ENCODE results near the gene ZNF544.

The ZNF544 gene

DNA sequence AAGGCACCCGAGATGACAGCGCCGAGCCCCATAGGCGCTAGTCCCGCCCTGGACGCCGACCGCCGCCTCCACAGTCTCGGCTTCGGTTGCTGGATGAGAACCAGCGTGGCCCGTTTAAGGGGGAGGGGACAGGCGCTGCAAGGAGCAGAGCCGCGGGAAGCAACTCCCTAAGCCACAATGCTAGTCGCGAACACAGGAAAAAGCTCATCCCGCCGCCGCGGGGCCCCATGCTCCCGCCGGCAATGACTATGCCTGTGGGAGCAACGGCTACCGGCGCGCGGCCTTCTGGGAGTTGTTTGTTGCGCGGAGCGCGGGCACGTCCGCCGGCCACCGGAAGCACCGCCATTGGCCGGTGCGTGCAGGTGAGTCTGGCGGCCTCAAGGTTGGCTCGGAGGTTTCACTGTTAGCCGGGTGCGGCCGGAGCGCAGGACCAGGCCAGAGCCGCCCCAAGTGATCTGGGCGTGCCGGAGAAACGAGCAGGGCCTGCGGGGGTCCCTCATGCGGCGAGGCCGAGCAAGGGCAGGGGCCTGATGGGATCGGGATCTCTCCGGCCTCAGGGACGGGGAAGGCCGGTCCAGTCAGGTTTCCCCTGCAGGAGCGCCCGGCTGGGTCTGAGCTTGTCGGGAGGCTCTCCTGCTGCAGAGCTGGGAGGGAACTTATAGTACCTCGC is at the start of gene ZNF544:
Gene ZNF544, plus strand, starts transcription at position 330 of the 670 bp plus-strand sequence. CDS start 15,110 bp downstream, outside the sequence.
- peak; percentile 40 to 68 for DNase-seq

DNA sequence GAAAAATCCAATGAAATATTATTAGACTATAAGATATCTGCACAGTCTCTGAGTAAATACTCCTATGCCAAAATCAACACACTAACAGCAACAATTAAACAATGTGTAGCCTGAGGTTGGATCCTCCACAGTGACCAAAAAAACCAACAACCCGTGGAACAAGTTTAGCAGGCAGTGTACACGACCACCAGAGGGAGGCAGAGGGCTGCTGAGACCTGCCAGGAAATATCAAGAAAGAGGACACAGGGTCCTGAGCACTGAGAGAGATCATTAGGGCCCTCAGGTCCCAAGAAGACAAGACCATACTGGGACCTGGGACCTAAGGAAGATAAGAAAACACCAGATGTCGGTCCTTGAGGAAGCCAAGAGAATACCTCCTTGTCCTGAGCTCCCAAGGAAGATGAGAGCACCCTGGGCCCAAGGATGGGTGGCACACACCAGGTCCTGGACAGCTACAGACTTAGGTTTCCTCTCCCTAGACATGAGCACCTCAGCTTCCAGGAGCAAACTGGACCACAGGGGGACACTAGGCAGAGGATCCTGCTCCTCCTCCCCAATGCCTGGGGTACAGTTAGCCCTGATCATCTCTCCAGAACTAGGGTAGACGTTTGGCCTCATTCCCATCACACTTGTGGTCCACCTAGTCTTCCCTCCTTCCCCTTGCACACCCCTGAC is 46.7 kb upstream of the ZNF544 start:
- DNase-seq: peak in 1 of 2 experiments; percentile 18

DNA sequence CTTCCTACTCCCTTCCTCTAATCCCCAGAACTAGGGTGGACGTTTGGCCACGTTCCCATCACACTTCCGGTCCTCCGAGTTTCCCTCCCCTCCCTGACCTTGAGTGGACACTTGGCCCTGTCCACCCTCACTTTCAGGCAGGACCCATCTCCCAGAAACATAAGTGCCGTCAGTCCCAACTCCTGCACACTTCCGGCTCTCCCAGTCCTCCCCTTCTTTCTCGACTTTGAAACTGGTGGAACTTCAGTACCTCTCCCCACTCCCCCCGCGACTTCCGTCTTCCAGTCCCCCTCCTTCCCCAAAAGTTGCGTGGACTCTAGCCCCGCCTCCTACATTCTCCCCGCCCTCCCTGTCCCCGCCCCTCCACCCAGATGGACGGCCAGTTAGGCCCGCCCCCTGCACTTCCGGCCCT is 46.1 kb upstream of the ZNF544 start:
- no peak for DNase-seq

DNA sequence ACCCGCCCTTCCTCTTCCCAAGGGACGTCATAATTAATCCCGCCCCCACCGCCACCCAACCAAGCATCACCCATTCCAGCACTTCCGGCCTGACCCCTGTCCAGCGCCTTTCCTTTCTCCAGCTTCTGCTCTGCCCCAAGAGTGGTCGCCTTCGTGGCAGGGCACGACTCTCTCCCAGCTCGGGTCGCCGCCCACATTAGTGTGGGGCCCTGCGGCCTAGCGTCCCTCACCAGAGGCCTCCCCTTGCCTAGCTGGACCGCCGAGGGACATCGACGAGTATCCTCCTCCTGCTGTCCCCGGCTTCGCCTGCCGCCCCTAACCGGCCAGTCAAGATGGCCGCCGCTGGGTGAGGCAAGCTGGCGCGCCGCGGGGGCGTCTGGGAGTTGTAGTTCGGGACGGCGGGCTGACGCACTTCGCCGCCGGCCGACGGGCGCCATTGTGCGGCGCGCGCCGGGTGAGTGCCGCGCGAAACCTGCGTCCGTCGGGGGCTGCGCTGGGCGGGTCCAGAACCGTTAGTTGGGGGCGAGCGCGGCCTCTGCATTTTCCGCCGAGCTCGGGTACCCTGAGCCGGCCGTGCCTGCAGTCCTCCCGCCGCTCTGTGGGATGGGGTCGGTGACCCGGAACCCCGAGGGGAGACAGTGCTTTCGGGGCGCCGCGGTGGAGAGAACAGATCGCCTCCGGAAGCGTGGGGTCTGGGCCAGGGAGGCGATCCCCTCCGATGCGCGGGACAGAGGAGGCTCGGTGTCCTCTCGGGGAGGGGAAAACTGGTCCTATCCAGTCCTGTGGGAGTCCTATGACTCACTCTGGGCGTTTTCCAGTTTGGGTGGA is 45.5 kb upstream of the ZNF544 start, which contains the start of gene ZNF274:
Gene ZNF274, plus strand, starts transcription at position 73 of the 828 bp plus-strand sequence. CDS start 905 bp downstream, outside the sequence.
- DNase-seq: peak; percentile 64 to 66

DNA sequence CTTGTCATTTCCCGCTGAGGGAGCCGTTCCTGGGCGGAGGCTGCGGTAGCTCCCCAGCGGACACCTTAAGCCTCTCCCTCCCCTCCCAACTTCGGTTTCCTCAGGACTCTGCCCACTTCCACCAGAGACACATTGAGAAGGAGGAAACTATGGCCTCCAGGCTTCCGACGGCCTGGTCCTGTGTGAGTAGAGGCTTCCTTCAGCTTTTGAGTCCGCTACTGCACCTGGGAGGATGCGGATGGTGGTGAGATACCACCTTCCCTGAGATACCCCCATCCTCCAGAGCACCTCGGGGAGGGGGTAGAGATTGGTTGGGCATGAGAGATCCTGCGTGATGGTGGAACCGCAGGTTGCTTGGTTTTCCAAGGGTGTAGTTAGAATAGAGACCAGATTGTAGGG is 44.9 kb upstream of the ZNF544 start:
- no peak for DNase-seq

DNA sequence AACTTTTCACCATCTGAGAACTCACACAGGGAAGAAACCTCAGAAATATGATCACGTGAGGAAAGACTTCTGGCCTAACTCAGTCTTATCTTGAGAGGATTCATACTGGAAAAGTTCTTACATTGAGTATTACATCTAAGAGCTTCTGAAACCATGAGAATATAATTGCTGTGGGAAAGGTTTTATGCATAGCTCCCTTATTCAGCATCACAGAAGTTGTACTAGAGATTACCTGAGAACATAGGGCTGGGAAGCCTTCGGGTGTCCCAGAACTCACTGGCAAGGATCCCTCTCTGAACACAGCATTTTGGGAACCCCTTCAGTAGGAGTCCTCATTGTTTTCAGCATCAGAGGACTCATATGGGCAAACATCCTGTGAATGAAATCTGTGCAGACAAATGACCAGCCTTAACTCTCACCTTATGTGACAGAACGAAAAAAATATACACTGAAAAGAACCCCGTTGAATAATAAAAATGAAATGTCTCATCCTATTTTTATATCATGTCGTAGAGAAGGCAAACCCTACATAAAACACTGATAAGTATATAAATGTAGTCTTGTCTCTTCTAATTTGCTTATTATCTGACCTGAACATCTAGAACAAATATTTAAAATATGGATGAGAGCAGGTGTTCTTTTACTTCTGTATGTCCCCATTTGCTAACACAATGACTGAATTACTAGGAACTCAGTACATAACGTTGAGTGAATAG is 31.7 kb upstream of the ZNF544 start:
- peak in 1 of 2 experiments; percentile 21 for DNase-seq

DNA sequence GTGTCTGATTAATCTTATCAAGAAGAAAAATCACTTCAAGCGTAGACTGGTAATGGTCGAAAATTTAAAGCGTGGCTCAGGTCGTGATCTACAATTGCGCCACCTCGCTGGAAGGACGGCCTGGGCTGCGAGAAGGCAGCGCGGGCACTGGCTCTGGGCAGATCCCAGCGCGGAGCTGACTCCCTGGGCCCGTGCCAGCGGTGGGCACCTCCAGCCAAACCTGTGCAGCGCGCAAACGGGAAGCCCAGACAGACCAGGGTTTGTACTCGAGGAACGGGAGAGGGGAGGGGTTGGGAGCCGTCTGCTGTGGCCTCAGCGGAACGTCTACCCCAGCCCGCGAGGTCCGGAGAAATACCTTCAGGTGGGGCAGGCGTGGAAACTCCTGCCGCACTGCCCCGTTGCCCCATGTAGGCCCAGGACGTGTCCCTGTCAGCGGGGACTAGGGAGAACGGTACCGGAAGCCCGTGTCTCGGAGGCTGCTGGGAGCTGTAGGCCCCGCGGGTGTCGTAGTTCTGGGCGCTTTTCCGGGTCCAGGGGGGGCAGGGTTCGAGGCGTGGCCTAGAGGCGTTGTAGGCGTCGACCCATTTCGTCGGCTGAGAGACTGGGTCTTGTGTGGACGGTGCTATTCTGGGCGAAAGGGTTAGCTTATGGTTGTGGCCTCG is 24.8 kb upstream of the ZNF544 start:
- DNase-seq: no peak

DNA sequence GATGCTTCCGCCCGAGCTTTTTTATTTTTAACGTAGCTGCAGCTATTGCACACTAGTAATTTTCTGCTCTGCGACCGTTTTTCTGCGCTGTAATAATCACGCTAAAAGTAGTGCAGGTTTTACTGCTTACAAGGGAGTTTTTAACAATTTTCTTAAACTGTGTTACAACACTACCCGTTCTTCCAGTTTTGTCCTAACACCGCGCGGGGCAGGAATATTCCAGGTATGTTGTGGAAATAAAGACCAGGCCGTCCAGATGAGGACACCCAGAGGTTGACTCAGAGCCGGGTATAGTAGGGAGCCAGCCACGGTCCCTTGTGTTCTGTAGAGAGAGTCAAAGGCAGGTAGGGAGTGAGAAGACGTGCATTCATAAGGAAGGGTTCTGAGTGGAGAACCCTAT is 24.1 kb upstream of the ZNF544 start:
- no peak for DNase-seq

DNA sequence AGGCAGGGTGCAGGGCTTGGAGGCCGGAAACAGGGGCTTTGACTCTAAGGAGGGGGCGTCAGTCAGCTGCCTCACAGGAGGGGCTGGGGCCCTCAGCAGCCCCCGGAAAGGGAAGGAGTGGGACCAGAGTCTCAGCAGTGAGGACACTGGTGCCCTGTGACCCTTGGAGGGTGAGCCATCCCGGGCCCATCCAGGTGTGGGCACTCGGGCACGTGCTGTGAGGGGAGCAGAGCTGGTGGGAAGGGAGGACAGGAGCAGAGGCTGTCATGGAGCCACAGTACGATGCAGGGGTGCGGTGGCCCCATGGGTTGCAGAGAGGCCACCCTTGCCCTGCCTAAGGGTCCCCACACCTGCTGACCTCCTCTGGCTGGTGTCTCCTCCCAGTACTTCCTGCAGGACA is 19.1 kb upstream of the ZNF544 start:
- no peak for DNase-seq

DNA sequence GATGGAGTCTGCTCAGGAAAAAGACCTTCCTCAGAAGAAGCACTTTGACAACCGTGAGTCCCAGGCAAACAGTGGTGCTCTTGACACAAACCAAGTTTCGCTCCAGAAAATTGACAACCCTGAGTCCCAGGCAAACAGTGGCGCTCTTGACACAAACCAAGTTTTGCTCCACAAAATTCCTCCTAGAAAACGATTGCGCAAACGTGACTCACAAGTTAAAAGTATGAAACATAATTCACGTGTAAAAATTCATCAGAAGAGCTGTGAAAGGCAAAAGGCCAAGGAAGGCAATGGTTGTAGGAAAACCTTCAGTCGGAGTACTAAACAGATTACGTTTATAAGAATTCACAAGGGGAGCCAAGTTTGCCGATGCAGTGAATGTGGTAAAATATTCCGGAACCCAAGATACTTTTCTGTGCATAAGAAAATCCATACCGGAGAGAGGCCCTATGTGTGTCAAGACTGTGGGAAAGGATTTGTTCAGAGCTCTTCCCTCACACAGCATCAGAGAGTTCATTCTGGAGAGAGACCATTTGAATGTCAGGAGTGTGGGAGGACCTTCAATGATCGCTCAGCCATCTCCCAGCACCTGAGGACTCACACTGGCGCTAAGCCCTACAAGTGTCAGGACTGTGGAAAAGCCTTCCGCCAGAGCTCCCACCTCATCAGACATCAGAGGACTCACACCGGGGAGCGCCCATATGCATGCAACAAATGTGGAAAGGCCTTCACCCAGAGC is 16.2 kb upstream of the ZNF544 start:
- DNase-seq: no peak

DNA sequence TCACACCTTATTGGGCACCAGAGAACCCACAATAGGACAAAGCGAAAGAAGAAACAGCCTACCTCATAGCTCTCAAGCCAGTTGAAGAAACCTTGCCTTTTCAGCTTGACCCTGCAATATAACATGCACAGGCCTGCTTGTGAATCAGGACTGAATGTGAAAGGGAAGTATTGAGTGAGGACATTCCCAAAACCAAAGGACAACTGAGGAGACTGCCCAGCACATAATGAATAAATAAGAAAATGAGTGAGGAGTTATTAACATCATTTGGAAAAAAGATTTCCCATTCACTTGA is 15.7 kb upstream of the ZNF544 start:
- no peak for DNase-seq

DNA sequence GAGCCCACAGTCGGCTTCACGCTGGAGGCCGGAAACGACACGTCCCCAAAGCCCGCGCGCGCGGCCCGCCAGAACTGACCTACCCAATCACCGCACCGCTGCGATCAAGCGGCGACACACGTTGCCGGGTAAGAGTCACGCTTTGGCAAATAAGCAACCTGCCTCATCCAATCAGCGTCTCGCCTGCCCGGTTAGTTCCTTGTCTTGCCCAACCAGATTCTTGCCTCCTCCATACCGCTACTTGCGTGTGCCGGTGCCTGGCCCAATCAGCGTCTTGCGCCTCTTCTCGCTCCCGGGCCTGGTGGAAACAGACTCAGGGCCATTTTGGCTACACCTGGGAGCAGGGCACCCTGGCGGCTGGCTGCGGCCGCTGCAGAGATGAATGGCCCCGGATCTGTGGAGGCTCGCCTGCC is 11.6 kb upstream of the ZNF544 start:
- no peak for DNase-seq

DNA sequence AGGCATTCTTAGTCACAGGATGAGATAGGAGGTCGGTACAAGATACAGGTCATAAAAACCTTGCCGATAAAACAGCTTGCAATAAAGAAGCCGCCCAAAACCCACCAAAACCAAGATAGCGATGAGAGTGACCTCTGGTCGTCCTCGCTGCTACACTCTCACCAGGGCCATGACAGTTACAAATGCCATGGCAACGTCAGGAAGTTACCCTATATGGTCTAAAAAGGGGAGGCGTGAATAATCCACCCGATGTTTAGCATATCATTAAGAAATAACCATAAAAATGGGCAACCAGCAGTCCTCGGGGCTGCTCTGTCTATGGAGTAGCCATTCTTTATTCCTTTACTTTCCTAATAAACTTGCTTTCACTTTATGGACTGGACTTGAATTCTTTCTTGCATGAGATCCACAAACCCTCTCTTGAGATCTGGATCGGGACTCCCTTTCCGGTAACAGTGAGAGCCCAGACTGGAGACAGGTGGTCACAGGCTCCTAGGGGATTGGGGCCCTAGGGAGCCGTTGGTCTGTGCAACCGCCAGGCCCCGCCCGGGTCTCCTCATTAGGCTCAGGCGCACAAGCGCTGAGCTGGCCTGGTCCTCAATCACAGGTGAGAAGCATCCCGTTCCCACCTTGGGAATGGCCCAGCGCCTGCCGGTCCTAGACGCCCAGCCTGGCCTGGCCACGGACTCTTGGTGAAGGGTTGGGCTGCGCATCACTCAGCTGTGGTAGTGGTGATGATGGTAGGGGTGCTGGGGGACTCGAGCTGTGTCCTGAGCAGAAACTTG is 10.9 kb upstream of the ZNF544 start:
- DNase-seq: no peak

DNA sequence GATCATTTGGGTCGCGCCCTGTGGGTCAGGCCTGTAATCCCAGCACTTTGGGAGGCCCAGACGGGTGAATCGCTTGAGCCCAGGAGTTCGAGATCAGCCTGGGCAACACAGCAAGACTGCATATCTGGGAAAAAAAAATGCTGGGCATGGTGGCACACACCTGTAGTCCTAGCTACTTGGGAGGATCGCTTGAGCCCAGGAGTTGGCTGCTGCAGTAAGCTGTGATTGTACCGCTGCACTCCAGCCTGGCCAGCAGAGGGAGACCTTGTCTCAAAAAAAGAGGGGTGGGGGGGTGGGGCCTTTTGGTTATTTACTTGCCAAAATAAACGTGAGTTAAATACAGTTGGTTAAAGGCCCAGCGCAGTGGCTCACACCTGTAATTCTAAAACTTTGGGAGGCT is 9.8 kb upstream of the ZNF544 start:
- no peak for DNase-seq

DNA sequence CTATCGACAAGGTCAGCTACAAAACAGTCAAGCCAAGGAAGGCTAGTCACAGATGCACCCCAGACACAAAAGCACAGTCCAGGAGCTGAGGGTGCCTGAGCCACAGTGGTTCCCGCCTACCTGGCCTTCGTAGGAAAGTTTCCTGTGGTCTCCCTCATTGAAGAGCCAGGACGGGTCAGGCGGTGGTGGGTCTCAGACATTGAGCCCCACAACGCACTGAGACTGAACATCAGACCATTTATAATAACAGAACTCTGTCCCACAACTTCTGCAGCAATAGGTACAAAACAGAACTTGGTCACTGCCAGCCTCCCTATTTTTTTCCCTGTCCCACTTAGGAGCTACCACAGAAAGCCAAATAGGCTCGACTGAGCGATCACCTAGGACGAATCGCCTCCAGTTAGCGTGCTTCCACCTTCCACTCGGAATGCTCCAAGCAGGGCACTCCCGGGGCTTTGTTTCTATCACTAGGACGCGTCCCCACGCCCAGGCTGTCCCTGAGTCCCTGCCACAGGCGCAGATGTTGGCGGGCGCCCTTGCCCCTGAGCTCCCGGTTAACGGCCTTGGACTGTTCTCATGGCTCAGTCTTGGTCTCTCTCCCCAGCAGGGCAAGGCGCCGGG is 640 bp upstream of the ZNF544 start:
- DNase-seq: no peak

DNA sequence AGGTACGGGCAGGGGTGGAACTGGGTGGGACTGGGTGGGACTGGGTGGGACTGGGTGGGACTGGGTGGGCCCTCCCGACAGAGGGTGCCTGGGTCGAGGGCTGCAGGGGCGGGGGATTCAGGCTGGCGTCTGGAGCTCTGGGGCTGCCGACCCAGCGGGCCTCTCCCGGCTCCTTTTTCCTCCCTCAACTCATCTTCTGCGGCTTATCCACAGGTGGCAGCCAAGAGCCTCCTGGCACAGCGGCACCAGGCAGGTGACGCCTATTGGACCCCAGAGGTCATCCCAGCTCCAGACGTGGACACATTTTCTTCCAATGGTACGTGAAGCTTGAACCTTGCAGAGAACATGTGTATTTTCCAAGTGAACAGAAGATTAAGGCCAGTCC is 533 bp downstream of the ZNF544 start:
- peak in 1 of 2 experiments; percentile 12 for DNase-seq

DNA sequence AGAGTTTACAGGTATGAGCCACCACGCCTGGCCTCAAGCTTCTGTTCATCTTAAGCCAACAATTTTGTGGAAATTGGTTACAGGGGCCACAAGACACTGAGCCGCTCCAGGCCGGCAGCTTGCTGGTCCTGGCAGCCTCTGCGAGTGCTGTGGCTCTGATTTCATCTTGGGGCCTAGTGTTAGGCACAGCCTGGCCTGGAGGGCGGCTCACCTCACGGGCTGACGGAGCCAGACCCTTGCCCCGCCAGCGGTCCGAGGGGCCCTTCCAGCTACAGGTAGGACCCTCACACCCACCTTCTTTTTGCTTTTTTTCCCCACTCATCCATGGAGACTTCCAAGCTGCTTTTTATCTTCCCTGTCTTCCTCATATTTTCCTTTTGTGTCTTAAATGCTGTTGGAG is 8.6 kb downstream of the ZNF544 start:
- DNase-seq: no peak

DNA sequence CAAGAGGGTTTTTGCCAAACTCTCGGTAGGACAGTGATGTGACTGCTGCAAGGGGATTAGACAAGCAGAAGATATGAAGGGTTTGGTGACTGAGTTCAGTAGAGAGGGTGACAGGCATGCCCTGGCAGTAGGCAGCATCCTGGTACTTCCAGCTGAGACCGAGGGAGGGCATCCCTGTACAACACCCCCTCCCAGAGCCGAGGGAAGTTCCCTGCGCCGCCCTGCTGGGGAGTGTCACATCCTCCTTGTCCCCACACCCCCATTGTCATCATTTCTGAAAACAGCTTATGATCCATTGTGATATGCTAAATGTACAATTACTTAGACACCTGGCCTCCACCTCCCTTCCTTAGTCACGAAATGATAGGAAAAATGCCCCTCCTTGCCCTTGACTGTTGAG is 14.6 kb downstream of the ZNF544 start:
- DNase-seq: no peak

DNA sequence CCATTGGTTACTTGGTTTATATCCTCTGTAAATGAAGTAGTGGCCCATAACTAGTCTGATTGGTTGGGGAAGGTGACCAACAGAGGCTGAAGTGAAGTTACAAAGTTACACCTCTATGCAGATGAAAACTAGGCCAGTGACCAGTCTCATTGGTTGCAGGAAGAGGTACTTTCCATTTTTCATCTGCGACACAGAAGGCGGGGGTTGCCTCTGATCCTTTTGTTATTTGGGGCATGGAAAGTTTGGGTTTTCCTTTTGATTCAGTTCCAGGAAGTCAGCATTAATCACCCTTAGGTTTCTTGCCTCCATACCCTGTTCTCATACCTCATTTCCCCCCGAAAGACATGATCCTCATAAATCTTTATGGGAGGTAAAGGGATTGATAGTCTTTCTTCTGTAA is 20.2 kb downstream of the ZNF544 start:
- no peak for DNase-seq

DNA sequence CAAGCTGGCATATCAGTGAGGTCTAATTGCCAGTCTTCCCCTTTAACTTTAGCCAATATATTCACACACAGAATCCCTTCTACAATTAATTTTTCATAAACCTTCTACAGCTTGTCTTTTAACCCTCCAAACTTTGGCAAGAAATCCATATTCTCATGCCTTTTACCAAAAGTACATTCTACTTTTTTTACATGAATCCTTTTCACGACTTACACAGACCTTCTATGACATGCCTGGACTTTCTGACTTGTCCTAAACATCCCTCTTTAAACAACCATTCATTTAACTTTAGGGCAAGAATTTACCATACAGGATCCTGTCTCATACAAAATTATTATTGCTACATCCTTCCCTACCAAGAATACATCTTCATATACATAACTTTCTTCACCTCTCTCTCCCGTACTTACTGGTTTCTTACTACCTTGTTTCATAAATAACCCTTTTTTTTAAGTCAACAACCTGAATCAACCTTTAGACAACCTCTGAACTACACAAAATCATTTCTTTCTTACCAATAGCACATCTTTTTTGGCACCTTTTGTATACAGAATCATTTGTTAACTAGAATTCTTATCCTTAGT is 23.5 kb downstream of the ZNF544 start:
- DNase-seq: no peak
